GM18867 (cell line): ENCODE results near the gene ZNF714.

Experiments used
- ATAC-seq: cut with Tn5 transposase; IDR thresholded peaks from one replicate; pipeline ENCODE4 v1.9.1; 2021; ENCODE audit warnings: mild to moderate bottlenecking, moderate library complexity; ENCODE audit not compliant: unreplicated experiment

Gene ZNF714

DNA sequence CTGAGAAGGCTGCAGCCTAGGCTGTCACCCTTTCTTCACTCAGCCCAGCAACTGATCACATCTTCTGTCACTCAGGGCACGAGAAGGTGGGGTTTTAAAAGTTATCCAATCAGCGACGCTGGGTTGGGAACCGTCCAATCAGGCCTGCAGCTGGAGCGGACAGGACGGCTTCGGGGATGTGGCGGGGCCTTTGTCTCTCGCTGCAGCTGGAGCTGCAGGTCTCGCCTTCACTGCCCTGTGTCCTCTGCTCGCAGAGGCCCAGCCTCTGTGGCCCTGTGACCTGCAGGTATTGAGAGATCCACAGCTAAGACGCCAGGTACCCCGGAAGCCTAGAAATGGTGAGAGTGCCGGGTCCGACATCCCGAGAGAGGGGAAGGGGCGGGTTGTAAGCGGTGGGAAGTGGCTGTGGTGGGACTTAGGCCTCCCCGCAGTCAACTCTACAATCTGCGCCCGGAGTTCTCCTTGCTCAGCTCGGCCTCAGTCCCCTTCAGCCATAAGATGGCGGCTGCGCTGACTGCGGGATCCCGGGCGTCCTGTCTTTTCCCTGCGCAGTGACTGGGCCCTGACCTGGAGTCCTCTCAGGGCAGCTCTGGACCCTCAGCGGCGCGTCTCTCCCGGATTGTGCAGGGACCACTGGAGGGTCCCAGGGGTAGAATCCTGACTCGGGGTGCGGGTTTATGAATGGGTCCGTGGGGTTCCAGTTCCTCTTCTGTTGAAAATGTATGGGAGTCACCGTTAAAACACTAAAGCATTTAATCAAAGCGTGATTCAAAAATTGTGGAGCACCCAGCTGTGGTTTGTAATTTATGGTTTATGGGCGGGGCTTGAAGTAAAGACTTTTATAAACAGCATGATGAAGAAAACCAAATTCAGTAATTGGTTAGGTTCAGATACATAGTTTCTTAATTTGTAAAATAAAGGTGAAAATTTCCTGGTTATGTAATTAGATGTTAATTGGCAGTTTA is at the start of gene ZNF714:
Gene ZNF714, plus strand, starts transcription at position 193 of the 965 bp plus-strand sequence. CDS start 16,066 bp downstream, outside the sequence.
- peak; percentile 99 for ATAC-seq

- no peak for ATAC-seq
These were observed 37.0 kb upstream of the ZNF714 start for GRCh38 chr19:21045028-21045427.

- ATAC-seq = no peak
These were observed 35.5 kb upstream of the ZNF714 start for GRCh38 chr19:21046489-21046888.

DNA sequence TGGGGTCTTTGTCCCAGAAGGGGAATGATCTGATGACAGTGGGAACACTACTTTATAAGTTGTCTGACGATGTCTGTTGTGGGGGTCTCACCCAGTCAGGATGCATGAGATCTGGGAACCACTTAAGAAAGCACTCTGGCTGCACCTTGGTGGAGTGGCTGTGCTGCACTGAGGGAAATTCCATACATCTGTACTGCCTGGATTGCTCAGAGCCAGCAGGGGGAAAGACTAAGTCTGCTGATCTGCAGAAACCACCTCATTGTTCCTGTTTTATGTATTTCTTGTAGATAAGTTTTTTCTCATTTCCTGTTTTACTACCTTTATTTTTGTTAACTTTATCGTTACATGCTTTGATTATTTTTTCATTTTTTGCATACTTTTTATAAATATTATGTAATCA is 34.3 kb upstream of the ZNF714 start:
- no peak for ATAC-seq

DNA sequence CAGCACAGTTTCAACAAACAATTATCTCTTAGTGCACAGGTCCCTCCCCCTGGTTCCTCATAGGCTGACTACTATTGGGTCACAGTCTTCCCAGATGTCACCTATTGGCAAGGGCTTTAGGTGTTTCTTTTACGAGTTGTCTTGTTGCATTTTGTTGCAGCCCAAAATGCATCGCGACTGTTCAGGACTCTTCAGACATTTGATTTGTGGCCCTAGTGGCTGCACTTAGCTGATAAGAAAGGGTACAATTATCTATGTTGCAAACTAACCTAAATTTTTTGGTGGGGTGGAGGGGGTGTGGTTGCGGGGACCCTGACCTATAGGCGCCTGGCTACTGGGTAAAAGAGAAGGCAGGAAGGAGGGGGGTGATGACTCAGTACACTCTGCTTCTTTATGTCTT is 29.1 kb upstream of the ZNF714 start:
- ATAC-seq = no peak

DNA sequence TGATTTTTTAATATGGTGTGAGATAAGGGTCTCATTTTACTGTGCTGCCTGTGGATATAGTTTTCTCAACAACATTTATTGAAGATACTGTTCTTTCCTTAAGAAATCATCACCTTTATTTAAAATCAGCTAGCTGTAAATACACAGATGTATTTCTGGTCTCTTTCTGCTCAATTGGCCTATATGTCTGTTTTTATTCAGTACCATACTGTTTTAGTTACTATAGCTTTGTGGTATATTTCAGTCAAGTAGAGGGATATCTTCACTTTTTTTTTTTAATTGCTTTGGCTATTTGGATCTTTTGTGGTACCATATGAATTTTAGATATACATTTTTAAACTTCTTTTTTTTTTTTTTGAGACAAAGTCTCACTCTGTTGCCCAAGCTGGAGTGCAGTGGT is 16.7 kb upstream of the ZNF714 start:
- no peak for ATAC-seq

- no peak for ATAC-seq
These were observed 2.3 kb downstream of the ZNF714 start for GRCh38 chr19:21084343-21084742.

DNA sequence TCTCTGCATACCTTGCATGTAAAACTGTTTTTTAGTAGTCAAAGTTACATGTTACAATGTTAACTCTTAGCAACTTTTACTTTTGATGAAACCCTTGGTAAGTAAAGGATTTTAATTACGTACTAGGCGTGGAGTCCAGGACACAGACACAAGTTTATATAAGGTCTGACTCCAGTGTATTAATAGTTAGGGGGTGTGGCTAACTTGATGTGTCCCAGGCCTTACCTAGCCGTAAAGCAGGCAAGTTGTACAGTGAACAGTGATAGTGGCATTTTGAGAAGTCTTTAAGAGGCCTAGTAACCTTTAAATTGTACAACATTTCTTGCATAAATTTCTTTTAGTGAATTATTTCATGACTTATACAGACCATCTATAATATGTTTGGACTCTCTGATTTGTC is 5.9 kb downstream of the ZNF714 start:
- ATAC-seq = no peak

DNA sequence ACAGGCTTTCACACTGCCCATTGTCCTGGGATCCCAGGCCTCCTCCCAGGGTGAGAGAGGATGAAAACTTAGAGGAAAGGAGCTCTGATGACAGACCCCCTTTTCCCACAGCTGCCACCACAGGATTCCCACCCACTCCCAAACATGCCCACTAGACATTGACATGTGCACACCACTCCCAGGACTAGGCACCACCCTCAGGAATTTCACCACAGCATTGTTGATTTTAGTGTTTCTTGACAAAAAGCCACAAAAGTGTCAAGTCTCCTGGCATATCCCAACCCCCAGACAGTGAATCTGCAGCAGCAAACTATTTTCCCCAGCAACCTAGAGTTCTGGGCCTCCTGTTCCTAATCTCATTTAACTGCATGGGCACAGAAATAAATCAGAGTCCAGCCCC is 10.1 kb downstream of the ZNF714 start:
- ATAC-seq = no peak

DNA sequence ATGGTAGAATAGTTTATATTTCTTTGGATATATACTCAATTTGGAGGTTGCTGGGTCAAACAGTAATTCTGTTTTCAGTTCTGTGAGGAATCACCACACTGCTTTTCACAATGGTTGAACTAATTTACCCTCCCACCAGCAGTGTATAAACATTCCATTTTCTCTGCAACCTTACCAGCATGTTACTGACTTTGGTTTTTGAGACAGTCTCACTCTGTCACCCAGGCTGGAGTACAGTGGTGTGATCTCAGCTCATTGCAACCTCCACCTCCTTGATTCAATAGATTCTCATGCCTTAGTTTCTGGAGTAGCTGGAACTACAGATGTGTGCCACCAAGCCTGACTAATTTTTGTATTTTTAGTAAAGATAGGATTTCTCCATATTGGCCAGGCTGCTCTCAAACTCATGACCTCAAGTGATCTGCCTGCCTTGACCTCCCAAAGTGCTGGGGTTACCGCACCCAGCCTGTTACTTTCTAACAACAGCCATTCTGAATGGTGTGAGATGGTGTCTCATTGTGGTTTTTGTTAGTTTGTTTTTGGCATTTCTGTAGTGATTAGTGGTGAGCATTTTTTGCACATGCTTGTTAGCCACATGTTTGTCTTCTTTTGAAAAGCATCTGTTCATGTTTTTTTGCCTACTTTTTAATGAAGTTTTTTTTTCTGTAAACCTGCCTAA is 12.5 kb downstream of the ZNF714 start:
- ATAC-seq = no peak

- ATAC-seq = no peak
These were observed 16.3 kb downstream of the ZNF714 start for GRCh38 chr19:21098291-21098690.

DNA sequence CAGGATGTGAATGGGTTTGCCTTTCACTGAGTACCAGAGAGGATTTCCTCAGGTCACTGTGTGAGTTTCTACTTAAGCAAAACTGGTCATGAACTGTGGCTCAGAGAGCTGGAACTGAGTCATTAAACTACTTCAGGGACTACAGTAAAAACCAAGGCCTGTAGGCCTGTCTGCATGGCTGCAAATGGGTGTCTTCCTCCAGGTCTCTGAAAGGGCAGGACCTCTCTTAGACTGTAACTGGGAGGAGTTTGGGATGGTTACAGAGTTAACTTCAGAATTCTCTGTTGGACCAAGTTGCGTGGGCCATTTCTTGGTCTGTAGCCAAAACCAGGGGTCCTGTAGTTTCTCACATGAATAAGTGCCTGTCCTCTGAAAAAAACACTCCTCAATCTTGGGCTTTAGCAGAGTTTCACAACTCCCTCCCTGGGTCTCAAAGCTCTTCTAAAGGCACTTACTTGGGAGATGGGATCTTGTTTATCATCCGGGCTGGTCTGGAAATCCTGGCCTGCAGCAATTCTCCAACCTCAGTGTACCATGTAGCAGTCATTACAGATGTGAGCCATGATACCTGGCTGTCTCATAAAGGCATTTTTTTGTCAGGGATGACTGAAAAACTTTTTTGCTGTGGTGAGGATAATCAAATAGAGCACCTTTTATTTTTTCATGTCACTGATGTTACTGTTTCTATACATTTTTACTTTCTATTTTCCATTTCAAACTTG is 19.7 kb downstream of the ZNF714 start:
- no peak for ATAC-seq

GRCh38 chr19:21109116-21109515 is 27.1 kb downstream of the ZNF714 start:
- no peak for ATAC-seq

DNA sequence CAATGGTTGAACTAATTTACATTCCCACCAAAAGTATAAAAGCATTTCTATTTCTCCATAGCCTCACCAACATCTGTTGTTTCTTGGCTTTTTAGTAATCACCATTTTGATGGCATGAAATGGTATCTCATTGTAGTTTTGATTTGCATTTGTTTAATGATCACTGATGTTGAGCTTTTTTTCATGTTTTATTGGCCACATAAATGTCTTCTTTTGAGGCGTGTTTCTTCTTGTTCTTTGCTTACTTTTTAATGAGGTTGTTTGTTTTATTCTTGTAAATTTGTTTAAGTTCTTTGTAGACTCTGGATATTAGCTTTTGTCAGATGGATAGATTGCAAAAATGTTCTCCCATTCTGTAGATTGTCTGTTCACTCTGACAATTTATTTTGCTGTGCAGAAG is 28.2 kb downstream of the ZNF714 start:
- no peak for ATAC-seq

- no peak for ATAC-seq
These were observed 33.4 kb downstream of the ZNF714 start for GRCh38 chr19:21115430-21115829.

DNA sequence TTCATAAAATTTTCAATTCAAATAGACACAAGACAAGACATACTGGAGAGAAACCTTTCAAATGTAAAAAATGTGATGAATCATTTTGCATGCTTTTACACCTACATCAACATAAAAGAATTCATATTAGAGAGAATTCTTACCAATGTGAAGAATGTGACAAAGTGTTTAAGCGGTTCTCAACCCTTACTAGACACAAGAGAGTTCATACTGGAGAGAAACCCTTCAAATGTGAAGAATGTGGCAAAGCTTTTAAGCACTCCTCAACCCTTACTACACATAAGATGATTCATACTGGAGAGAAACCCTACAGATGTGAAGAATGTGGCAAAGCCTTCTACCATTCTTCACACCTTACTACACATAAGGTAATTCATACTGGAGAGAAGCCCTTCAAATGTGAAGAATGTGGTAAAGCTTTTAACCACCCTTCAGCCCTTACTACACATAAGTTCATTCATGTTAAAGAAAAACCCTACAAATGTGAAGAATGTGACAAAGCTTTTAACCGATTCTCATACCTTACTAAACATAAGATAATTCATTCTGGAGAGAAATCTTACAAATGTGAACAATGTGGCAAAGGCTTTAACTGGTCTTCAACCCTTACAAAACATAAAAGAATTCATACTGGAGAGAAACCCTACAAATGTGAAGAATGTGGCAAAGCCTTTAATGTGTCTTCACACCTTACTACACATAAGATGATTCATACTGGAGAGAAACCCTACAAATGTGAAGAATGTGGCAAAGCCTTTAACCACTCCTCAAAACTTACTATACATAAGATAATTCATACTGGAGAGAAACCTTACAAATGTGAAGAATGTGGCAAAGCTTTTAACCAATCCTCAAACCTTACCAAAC is 35.3 kb downstream of the ZNF714 start:
- no peak for ATAC-seq

GRCh38 chr19:21126078-21126477 is 44.1 kb downstream of the ZNF714 start:
- ATAC-seq = no peak

DNA sequence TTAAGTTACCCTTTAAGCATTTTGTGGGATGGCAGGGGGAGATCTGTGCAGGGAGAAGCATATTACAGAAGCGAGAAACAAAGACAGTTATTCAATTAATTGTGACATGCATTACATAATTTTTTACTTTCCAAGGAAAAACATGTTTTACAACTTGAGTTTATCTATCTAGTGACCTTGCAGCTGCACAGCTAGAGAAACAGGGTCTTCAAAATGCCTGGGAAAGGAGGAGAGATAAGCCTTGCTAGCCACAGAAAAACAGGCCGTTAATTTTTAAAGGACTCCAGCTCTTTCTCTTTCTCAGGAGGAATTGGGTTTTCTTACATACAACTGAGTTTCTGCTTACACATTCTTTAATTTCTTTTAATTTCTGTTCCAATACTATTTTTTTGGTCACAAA is 45.0 kb downstream of the ZNF714 start:
- no peak for ATAC-seq

DNA sequence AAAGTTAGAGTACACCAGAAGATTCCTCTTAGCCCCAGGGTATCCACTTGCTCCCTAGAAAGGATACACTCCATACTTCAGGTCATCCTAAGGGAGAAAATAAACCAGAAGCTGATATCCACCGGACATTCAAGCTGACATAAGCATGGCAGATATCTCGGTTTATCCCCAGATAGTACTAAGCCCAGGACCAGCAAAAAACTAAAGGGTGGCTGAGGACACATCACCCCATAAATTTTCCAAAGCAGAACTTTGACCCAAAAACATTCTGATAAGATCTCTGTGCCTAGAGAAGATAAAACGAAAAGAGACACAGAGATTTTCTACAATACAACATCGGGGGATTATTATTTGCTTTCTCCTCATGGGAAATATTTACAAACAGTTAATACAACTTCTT is 45.9 kb downstream of the ZNF714 start:
- ATAC-seq = no peak

DNA sequence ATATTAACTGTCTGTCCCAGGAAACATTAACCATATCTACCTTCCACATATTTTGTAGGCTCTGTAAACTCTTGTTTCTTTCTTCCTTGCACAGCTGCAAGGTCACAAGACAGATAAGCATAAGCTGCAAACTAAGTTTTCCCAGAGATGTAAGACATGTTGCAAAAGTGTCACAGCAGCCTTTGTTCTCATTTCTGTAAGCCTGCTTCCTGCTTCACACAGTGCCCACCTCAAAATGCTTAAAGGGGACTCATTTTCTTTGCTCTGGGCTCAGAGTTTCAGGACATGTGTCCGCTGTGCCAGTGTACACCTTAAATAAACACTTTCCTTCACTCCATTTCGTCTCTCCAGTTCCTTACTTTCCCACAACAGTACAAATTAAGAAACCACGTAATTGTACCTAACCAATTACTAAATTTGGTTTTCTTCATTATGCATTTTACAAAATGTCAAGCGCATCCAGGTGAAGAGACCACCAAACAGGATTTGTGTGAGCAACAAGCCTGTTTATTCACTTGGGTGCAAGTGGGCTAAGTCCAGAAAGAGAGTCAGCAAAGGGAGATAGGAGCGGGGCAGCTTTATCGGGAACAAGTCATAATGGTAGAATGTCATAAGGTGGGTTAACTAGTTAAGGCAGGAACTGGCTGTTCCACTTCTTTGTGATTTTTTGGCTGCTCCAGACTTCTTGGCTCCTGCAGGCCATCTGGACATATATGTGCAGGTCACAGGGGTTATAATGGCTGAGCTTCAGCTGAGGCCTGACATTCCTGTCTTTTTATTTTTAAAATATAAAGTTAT is 47.1 kb downstream of the ZNF714 start:
- no peak for ATAC-seq
